ENCODE results near the gene TIAM1.
A peak's percentile ranks its signal among the peaks of the same experiment; 100 is the strongest.

Gene TIAM1

GRCh38 chr21:31279214-31279613 is 64.8 kb downstream of the TIAM1 start:
- no peak overlapping the region for H3K27ac Mint-ChIP-seq
- no peaks in the 10 kb centered on the region for H3K27me3 Mint-ChIP-seq
- peaks cover 5% of the 10 kb centered on the region for H3K36me3 Mint-ChIP-seq
- H3K4me3 Mint-ChIP-seq, result no peak overlapping the region
- DNase-seq, result no peak
- H3K4me1 Mint-ChIP-seq, result peaks cover 21% of the 10 kb centered on the region
- CTCF ChIA-PET, result interaction anchor here (0.7 kb wide), 1 partner anchor 146 kb away, joined by 3 read pairs; no protein-coding TSS in a partner anchor
- no peaks in the 10 kb centered on the region for H3K9me3 Mint-ChIP-seq

- H3K27me3 Mint-ChIP-seq, result no peaks in the 10 kb centered on the region
- CTCF ChIA-PET, result interaction anchor here (0.7 kb wide), 1 partner anchor 145 kb away, joined by 3 read pairs; no protein-coding TSS in a partner anchor
- no peak overlapping the region for H3K27ac Mint-ChIP-seq
- peaks cover 17% of the 10 kb centered on the region for H3K4me1 Mint-ChIP-seq
- H3K9me3 Mint-ChIP-seq, result peaks cover 2% of the 10 kb centered on the region
- no peak for DNase-seq
- no peak overlapping the region for H3K4me3 Mint-ChIP-seq
- H3K36me3 Mint-ChIP-seq, result peaks cover 7% of the 10 kb centered on the region
These were observed 65.4 kb downstream of the TIAM1 start for GRCh38 chr21:31278511-31279130.

- H3K36me3 Mint-ChIP-seq, result peaks cover 11% of the 10 kb centered on the region
- H3K9me3 Mint-ChIP-seq, result peaks cover 6% of the 10 kb centered on the region
- no peak for DNase-seq
- no peak overlapping the region for H3K27ac Mint-ChIP-seq
- H3K27me3 Mint-ChIP-seq, result no peaks in the 10 kb centered on the region
- peaks cover 15% of the 10 kb centered on the region for H3K4me1 Mint-ChIP-seq
- CTCF ChIA-PET, result interaction anchor here (0.6 kb wide), 1 partner anchor 937 kb away, joined by 3 read pairs; no protein-coding TSS in a partner anchor
- no peak overlapping the region for H3K4me3 Mint-ChIP-seq
These were observed 67.4 kb downstream of the TIAM1 start for GRCh38 chr21:31276663-31277062.

- CTCF ChIA-PET, result no interaction called here
- Mint-ChIP-seq H3K4me1 (peaks cover 12% of the 10 kb centered on the region), H3K9me3 (peaks cover 6% of the 10 kb centered on the region), H3K27ac (no peak overlapping the region), H3K4me3 (no peak overlapping the region), H3K27me3 (no peaks in the 10 kb centered on the region), H3K36me3 (peaks cover 9% of the 10 kb centered on the region)
- no peak for DNase-seq
These were observed 68.2 kb downstream of the TIAM1 start for GRCh38 chr21:31275901-31276300.

- Mint-ChIP-seq H3K4me3 (no peak overlapping the region), H3K27me3 (no peaks in the 10 kb centered on the region), H3K27ac (no peak overlapping the region), H3K4me1 (peaks cover 16% of the 10 kb centered on the region), H3K9me3 (peaks cover 6% of the 10 kb centered on the region), H3K36me3 (peaks cover 19% of the 10 kb centered on the region)
- no peak for DNase-seq
- CTCF ChIA-PET, result no interaction called here
These were observed 70.8 kb downstream of the TIAM1 start for GRCh38 chr21:31273278-31273677.

- CTCF ChIA-PET, result no interaction called here
- H3K27me3 Mint-ChIP-seq, result no peaks in the 10 kb centered on the region
- H3K4me1 Mint-ChIP-seq, result peaks cover 29% of the 10 kb centered on the region
- H3K36me3 Mint-ChIP-seq, result peaks cover 38% of the 10 kb centered on the region
- H3K9me3 Mint-ChIP-seq, result no peaks in the 10 kb centered on the region
- DNase-seq, result no peak
- H3K4me3 Mint-ChIP-seq, result no peak overlapping the region
- peak overlapping the region; percentile 2 for H3K27ac Mint-ChIP-seq
These were observed 76.0 kb downstream of the TIAM1 start for GRCh38 chr21:31268090-31268489.

- Mint-ChIP-seq H3K4me1 (peaks cover 27% of the 10 kb centered on the region), H3K36me3 (peaks cover 38% of the 10 kb centered on the region), H3K9me3 (no peaks in the 10 kb centered on the region), H3K4me3 (no peak overlapping the region), H3K27me3 (no peaks in the 10 kb centered on the region), H3K27ac (no peak overlapping the region)
- CTCF ChIA-PET, result no interaction called here
- no peak for DNase-seq
These were observed 76.4 kb downstream of the TIAM1 start for GRCh38 chr21:31267644-31268043.

- Mint-ChIP-seq H3K4me3 (no peak overlapping the region), H3K27me3 (no peaks in the 10 kb centered on the region), H3K9me3 (no peaks in the 10 kb centered on the region), H3K27ac (no peak overlapping the region), H3K36me3 (peaks cover 38% of the 10 kb centered on the region), H3K4me1 (peaks cover 25% of the 10 kb centered on the region)
- CTCF ChIA-PET, result no interaction called here
- no peak for DNase-seq
These were observed 77.8 kb downstream of the TIAM1 start for GRCh38 chr21:31266241-31266640.

- no peak overlapping the region for H3K27ac Mint-ChIP-seq
These were observed 78.6 kb downstream of the TIAM1 start for GRCh38 chr21:31265366-31266013.

GRCh38 chr21:31264574-31264973 is 79.5 kb downstream of the TIAM1 start:
- no peaks in the 10 kb centered on the region for H3K9me3 Mint-ChIP-seq

More at GRCh38 chr21:31265366-31266013, 78.6 kb downstream of the TIAM1 start:
- Mint-ChIP-seq H3K36me3 (peaks cover 34% of the 10 kb centered on the region), H3K9me3 (no peaks in the 10 kb centered on the region), H3K4me3 (no peak overlapping the region), H3K4me1 (peaks cover 28% of the 10 kb centered on the region), H3K27me3 (no peaks in the 10 kb centered on the region)
- CTCF ChIA-PET, result no interaction called here
- no peak for DNase-seq

GRCh38 chr21:31262728-31263127 is 81.3 kb downstream of the TIAM1 start:
- Mint-ChIP-seq H3K4me1 (peaks cover 18% of the 10 kb centered on the region), H3K4me3 (no peak overlapping the region), H3K27ac (no peak overlapping the region), H3K9me3 (no peaks in the 10 kb centered on the region), H3K36me3 (peaks cover 23% of the 10 kb centered on the region), H3K27me3 (no peaks in the 10 kb centered on the region)
- no peak for DNase-seq
- CTCF ChIA-PET, result no interaction called here

More at GRCh38 chr21:31264574-31264973, 79.5 kb downstream of the TIAM1 start:
- DNase-seq, result no peak
- no peak overlapping the region for H3K27ac Mint-ChIP-seq
- CTCF ChIA-PET, result no interaction called here
- no peaks in the 10 kb centered on the region for H3K27me3 Mint-ChIP-seq
- peaks cover 26% of the 10 kb centered on the region for H3K4me1 Mint-ChIP-seq
- H3K36me3 Mint-ChIP-seq, result peaks cover 30% of the 10 kb centered on the region
- no peak overlapping the region for H3K4me3 Mint-ChIP-seq

- Mint-ChIP-seq H3K4me3 (no peak overlapping the region), H3K4me1 (peaks cover 17% of the 10 kb centered on the region), H3K27ac (no peak overlapping the region), H3K36me3 (peaks cover 18% of the 10 kb centered on the region), H3K27me3 (no peaks in the 10 kb centered on the region), H3K9me3 (no peaks in the 10 kb centered on the region)
- DNase-seq, result no peak
- CTCF ChIA-PET, result no interaction called here
These were observed 82.3 kb downstream of the TIAM1 start for GRCh38 chr21:31261759-31262158.

- Mint-ChIP-seq H3K4me1 (peaks cover 11% of the 10 kb centered on the region), H3K9me3 (no peaks in the 10 kb centered on the region), H3K27me3 (no peaks in the 10 kb centered on the region), H3K36me3 (peaks cover 9% of the 10 kb centered on the region), H3K27ac (no peak overlapping the region), H3K4me3 (no peak overlapping the region)
- DNase-seq, result no peak
- CTCF ChIA-PET, result no interaction called here
These were observed 83.3 kb downstream of the TIAM1 start for GRCh38 chr21:31260790-31261189.

- Mint-ChIP-seq H3K27ac (no peak overlapping the region), H3K9me3 (no peaks in the 10 kb centered on the region), H3K4me3 (no peak overlapping the region), H3K36me3 (peaks cover 2% of the 10 kb centered on the region), H3K27me3 (no peaks in the 10 kb centered on the region), H3K4me1 (peaks cover 4% of the 10 kb centered on the region)
- CTCF ChIA-PET, result no interaction called here
- no peak for DNase-seq
These were observed 86.0 kb downstream of the TIAM1 start for GRCh38 chr21:31258073-31258472.

GRCh38 chr21:31257265-31257664 is 86.8 kb downstream of the TIAM1 start:
- Mint-ChIP-seq H3K27me3 (no peaks in the 10 kb centered on the region), H3K9me3 (no peaks in the 10 kb centered on the region), H3K4me1 (peaks cover 4% of the 10 kb centered on the region), H3K4me3 (no peak overlapping the region), H3K36me3 (peaks cover 2% of the 10 kb centered on the region), H3K27ac (no peak overlapping the region)
- CTCF ChIA-PET, result no interaction called here
- no peak for DNase-seq

Data from activated naive CD4-positive, alpha-beta T cell treated with anti-CD3 and anti-CD28 coated beads, Interleukin-2, amount 10 ng/mL, durations not matched to agents 7 days and 5 days (primary cell).